ENCODE results near the gene COQ7. TPM values are rescaled to one million over a fixed set of nuclear protein-coding genes. Genes with fewer than 3 reads are reported as not detected.

The COQ7 gene
- total RNA-seq, 1 donor from 2014 or later: 14.0 TPM

DNA sequence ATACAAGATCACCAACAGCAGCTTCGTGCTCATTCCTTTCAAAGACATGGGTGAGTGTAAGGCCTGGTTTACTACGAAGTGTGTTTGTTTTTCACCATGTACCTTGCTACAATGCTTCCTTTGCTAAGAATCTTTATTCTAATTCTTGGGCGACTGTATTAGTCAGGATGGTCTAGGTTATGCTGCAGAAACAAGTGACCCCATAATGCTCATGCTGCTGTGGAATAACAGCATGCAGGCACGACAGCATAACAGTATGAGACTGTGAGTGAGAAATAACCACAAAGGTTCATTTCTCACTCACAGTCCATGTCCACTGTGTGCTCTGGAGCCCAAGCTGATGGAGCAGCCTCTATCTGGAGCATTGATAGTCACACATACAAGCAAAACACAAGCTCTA is 45.7 kb upstream of the COQ7 start:
- no peaks in the 10 kb centered on the region for H3K79me2 ChIP-seq (ENCODE audit: insufficient read depth, low read length)
- H3K9me3 Mint-ChIP-seq (ENCODE audit: unreplicated experiment): no peaks in the 10 kb centered on the region
- DNase-seq (ENCODE audit: low read depth) (no peak), FAIRE-seq (no peak)
- H3K4me1 Mint-ChIP-seq (ENCODE audit: low read depth, unreplicated experiment): no peaks in the 10 kb centered on the region
- TF ChIP-seq EZH2 (IDR thresholded peaks at IDR 0.05; ENCODE audit: insufficient read depth, low read length): no peak
- TF ChIP-seq, protein P1, sequence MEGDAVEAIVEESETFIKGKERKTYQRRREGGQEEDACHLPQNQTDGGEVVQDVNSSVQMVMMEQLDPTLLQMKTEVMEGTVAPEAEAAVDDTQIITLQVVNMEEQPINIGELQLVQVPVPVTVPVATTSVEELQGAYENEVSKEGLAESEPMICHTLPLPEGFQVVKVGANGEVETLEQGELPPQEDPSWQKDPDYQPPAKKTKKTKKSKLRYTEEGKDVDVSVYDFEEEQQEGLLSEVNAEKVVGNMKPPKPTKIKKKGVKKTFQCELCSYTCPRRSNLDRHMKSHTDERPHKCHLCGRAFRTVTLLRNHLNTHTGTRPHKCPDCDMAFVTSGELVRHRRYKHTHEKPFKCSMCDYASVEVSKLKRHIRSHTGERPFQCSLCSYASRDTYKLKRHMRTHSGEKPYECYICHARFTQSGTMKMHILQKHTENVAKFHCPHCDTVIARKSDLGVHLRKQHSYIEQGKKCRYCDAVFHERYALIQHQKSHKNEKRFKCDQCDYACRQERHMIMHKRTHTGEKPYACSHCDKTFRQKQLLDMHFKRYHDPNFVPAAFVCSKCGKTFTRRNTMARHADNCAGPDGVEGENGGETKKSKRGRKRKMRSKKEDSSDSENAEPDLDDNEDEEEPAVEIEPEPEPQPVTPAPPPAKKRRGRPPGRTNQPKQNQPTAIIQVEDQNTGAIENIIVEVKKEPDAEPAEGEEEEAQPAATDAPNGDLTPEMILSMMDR (IDR thresholded peaks at IDR 0.05; ENCODE audit: insufficient read depth, low read depth, low read length): no peak
- no peak overlapping the region for H3K27ac Mint-ChIP-seq (ENCODE audit: unreplicated experiment)
- H3K36me3 Mint-ChIP-seq (ENCODE audit: low read depth, unreplicated experiment): peaks cover 12% of the 10 kb centered on the region
- no peak overlapping the region for H3K27ac ChIP-seq (ENCODE audit: low read depth, low read length)
- peaks cover 4% of the 10 kb centered on the region for H3K9me3 ChIP-seq (ENCODE audit: insufficient read depth, low read depth, low read length)
- no peaks in the 10 kb centered on the region for H3K4me1 ChIP-seq (ENCODE audit: insufficient read depth, low read length)
- H3K27me3 Mint-ChIP-seq (ENCODE audit: low read depth, unreplicated experiment): no peaks in the 10 kb centered on the region
- no peaks in the 10 kb centered on the region for H3K36me3 ChIP-seq (ENCODE audit: insufficient read depth, low read length)
- H2AFZ ChIP-seq (ENCODE audit: low read depth, low read length): no peak overlapping the region
- H3K4me3 ChIP-seq (ENCODE audit: insufficient read depth, low read depth, low read length): no peak overlapping the region
- H3K27me3 ChIP-seq (ENCODE audit: insufficient read depth, low read length): no peaks in the 10 kb centered on the region
- no peak overlapping the region for H3K4me2 ChIP-seq (ENCODE audit: low read length)
- H3K9ac ChIP-seq (ENCODE audit: low read length): no peak overlapping the region
- H4K20me1 ChIP-seq (ENCODE audit: insufficient read depth, low read length): no peaks in the 10 kb centered on the region
- no peak overlapping the region for H3K4me3 Mint-ChIP-seq (ENCODE audit: unreplicated experiment)

DNA sequence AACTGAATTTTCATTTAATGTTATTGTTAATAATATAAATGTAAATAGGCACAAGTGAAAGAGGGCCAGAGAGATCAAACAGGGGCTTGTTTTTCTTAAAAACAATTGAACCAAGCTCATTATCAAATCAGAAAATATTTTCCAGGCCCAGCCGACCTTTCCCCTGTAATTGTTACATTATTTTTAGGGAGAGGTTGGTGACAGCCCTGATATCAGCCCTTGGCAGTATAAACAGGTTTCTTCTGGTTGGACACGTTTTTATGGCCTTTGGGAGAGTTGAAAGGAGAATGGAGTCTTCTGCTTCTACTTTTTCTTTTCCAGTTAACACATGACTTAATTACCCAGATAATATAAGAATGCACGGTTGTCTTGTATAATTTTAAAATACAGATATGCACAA is 40.0 kb upstream of the COQ7 start:
- H3K4me1 Mint-ChIP-seq (ENCODE audit: low read depth, unreplicated experiment): no peaks in the 10 kb centered on the region
- Histone ChIP-seq H3K79me2 (ENCODE audit: insufficient read depth, low read length) (no peaks in the 10 kb centered on the region), H3K27me3 (ENCODE audit: insufficient read depth, low read length) (no peaks in the 10 kb centered on the region), H3K9ac (ENCODE audit: low read length) (no peak overlapping the region), H3K27ac (ENCODE audit: low read depth, low read length) (no peak overlapping the region), H3K9me3 (ENCODE audit: insufficient read depth, low read depth, low read length) (no peaks in the 10 kb centered on the region), H3K36me3 (ENCODE audit: insufficient read depth, low read length) (no peaks in the 10 kb centered on the region), H3K4me1 (ENCODE audit: insufficient read depth, low read length) (no peaks in the 10 kb centered on the region), H4K20me1 (ENCODE audit: insufficient read depth, low read length) (no peaks in the 10 kb centered on the region), H2AFZ (ENCODE audit: low read depth, low read length) (no peak overlapping the region), H3K4me2 (ENCODE audit: low read length) (no peak overlapping the region), H3K4me3 (ENCODE audit: insufficient read depth, low read depth, low read length) (no peak overlapping the region)
- DNase-seq (ENCODE audit: low read depth) (no peak), FAIRE-seq (no peak)
- H3K27me3 Mint-ChIP-seq (ENCODE audit: low read depth, unreplicated experiment): no peaks in the 10 kb centered on the region
- no peak for TF ChIP-seq EZH2 (IDR thresholded peaks at IDR 0.05; ENCODE audit: insufficient read depth, low read length)
- TF ChIP-seq, protein P1 (IDR thresholded peaks at IDR 0.05; ENCODE audit: insufficient read depth, low read depth, low read length): no peak
- peaks cover 3% of the 10 kb centered on the region for H3K9me3 Mint-ChIP-seq (ENCODE audit: unreplicated experiment)
- no peak overlapping the region for H3K27ac Mint-ChIP-seq (ENCODE audit: unreplicated experiment)
- H3K4me3 Mint-ChIP-seq (ENCODE audit: unreplicated experiment): no peak overlapping the region
- peaks cover 16% of the 10 kb centered on the region for H3K36me3 Mint-ChIP-seq (ENCODE audit: low read depth, unreplicated experiment)

DNA sequence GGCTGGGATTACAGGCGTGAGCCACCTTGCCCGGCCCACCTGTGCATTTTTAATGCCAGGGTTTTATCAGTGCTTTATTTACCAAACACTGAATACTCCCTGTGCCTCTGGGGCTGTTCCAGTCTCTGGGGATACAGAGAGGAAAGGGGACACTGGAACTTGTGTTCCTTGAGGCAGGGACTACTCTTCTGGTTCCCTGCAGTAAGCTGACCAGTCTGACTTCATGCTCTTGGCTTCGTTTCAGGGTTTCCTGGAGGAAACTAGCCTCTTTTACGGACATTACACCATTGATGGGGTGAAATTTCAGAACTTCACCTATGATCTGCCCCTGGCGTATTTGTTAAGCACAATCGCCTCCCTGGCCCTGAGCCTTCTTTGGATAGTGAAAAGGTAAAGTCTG is 37.4 kb upstream of the COQ7 start:
- H3K36me3 ChIP-seq (ENCODE audit: insufficient read depth, low read length): no peaks in the 10 kb centered on the region
- no peak overlapping the region for H3K4me2 ChIP-seq (ENCODE audit: low read length)
- no peak overlapping the region for H2AFZ ChIP-seq (ENCODE audit: low read depth, low read length)
- no peaks in the 10 kb centered on the region for H3K9me3 ChIP-seq (ENCODE audit: insufficient read depth, low read depth, low read length)
- no peaks in the 10 kb centered on the region for H4K20me1 ChIP-seq (ENCODE audit: insufficient read depth, low read length)
- H3K9ac ChIP-seq (ENCODE audit: low read length): no peak overlapping the region
- no peaks in the 10 kb centered on the region for H3K79me2 ChIP-seq (ENCODE audit: insufficient read depth, low read length)
- no peaks in the 10 kb centered on the region for H3K4me1 ChIP-seq (ENCODE audit: insufficient read depth, low read length)
- no peaks in the 10 kb centered on the region for H3K27me3 ChIP-seq (ENCODE audit: insufficient read depth, low read length)
- no peaks in the 10 kb centered on the region for H3K27me3 Mint-ChIP-seq (ENCODE audit: low read depth, unreplicated experiment)
- H3K27ac Mint-ChIP-seq (ENCODE audit: unreplicated experiment): no peak overlapping the region
- H3K4me3 Mint-ChIP-seq (ENCODE audit: unreplicated experiment): no peak overlapping the region
- no peak for FAIRE-seq
- TF ChIP-seq, protein P1 (IDR thresholded peaks at IDR 0.05; ENCODE audit: insufficient read depth, low read depth, low read length): no peak
- no peak for TF ChIP-seq EZH2 (IDR thresholded peaks at IDR 0.05; ENCODE audit: insufficient read depth, low read length)
- no peak overlapping the region for H3K27ac ChIP-seq (ENCODE audit: low read depth, low read length)
- no peak for DNase-seq (ENCODE audit: low read depth)
- peaks cover 3% of the 10 kb centered on the region for H3K9me3 Mint-ChIP-seq (ENCODE audit: unreplicated experiment)
- peaks cover 13% of the 10 kb centered on the region for H3K36me3 Mint-ChIP-seq (ENCODE audit: low read depth, unreplicated experiment)
- no peak overlapping the region for H3K4me3 ChIP-seq (ENCODE audit: insufficient read depth, low read depth, low read length)
- no peaks in the 10 kb centered on the region for H3K4me1 Mint-ChIP-seq (ENCODE audit: low read depth, unreplicated experiment)
